Midbrain (tissue), 1 donor: ENCODE measurements around the gene LMTK2.

ENCODE experiments used
- DNase-seq: peaks from one replicate; lab custom pipeline; 2025; lab: John Stamatoyannopoulos, UW

Gene LMTK2

DNA sequence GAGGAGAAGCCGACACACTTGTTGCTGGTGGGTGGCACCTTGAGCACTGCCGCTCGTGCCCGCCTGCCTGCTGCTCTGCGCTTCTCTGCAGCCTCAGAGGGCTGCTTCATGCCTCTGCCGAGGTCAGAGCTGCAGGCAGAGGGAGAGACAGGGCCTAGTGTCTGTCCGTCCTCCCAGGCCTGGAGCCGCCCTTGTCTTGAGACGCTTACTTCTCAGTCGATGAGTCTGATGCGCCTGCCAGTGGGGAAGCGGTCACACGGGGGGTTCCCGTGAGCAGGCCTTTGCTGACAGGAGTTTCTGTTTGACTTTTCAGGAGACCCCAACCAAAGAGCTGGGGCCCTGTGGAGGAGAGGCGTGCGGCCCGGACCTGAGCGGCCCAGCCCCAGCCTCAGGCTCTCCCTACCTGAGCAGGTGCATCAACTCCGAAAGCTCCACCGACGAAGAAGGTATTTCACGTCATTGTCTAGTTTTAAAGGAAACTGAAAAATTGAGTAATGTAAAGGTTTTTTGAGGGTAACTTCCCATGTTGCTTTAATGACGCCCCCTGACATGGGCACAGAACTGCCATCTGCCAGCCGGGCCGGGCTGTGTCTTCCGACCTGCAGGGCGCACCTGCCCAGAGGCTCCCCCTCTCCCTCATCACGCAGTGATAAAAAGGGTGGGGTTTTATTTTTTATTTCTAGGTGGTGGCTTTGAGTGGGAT, 96.8 kb downstream of the LMTK2 start:
- DNase-seq, result no peak

DNA sequence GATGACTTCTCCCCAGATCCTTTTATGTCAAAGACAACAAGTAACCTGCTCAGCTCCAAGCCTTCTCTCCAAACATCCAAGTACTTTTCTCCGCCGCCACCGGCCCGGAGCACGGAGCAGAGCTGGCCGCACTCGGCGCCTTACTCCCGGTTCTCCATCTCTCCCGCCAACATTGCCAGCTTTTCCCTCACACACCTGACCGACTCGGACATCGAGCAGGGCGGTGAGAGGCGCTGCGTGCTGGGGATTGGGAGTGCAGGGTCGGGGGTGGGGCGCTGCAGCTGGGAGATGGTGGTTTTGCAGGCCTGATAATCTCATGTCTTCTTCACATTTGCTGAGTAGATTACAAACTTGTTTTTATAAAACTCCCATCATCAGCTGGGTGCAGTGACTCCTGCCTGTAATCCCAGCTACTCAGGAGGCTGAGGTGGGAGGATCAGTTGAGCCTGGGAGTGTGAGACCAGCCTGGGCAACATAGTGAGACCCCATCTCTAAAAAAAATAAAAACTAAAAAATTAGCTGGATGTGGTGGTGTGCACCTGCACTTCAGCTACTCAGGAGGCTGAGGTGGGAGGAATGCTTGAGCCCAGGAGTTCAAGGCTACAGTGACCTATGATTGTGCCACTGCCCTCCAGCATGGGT, 97.4 kb downstream of the LMTK2 start:
- no peak for DNase-seq

GRCh38 chr7:98204670-98205069, 98.0 kb downstream of the LMTK2 start:
- no peak for DNase-seq

GRCh38 chr7:98205162-98205845, 98.6 kb downstream of the LMTK2 start:
- no peak for DNase-seq

DNA sequence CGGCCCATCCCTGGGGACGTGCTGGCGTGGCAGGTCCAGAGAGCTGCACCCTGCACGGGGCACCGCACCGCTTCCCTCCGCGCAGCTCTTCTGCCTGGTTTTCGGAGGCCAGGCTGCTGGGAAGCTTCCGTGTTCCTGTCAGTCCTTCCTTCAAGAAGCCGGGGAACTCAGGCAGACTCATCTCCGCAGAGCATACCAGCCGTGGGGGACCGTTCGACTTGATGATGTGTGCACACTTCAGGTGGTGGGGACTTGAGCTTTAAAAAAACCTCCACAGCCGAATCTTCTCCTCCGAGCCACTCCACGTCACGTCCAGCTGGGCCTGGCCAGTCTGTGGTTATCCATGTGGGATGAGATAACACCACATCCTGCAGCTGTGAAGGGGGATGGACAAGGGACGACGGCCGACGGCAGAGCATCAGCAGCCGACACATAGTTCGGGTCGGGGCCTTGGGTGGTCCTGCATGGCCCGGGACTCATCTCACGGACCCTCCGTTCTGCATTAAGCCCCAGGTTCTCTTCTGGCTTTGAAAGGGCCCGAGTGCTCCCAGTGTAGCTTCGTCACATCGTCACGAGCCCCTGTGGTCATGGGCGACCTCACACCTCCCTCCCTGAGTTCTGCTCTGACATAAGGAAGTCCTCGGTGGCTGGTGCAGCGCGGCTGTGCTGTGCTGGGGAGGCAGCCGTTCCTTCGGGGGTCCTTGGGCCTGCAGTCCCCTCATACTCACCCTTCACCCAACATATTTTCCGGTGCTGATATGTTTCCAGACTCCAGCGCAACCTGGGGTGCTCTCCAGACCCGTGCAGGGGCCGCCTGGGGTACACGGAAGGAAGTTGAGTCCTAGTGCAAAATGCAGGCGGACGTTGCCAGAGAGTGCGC, 100.0 kb downstream of the LMTK2 start:
- DNase-seq, result no peak

GRCh38 chr7:98209166-98209920, 102.7 kb downstream of the LMTK2 start:
- DNase-seq, result no peak

DNA sequence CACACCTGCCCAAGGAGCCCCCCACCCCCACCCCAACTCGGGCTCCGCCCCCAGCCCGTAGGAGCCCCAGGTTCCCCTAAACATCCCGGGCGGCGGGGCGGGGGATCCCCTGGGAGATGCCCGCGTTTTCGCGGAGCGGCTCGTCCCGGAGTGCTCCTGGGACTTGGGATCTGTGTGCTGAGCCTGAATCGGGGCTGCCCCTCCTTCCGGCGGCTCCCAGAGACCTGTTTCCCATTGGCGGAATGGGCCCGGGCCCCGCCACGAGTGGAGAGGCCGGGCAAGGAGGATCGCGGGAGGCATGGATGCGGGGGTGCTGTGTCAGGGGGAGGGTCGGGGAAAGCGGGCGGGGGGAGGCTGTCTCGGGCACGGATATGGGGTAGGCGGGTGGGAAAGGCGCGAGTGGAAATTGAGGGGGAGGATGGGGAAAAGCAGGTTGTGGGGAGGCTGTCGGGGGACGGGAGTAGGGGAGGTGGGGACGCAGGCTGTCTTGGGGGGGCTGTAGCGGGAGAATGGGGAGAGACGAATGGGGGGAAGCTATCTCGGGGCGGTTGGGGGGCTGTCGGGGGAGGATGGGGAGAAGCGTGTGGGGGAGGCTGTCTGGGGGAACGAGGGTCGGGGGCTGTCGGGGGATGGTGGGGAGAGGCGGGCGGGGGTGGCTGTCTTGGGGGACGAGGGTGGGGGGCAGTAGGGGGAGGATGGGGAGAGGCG, 104.0 kb downstream of the LMTK2 start:
- DNase-seq, result no peak

- DNase-seq, result no peak
Measured at GRCh38 chr7:98211221-98211675, 104.6 kb downstream of the LMTK2 start, which contains the start of gene BHLHA15. Gene BHLHA15, plus strand, starts transcription at chr7:98211439. Its CDS starts 871 bp downstream, at chr7:98212310.

DNA sequence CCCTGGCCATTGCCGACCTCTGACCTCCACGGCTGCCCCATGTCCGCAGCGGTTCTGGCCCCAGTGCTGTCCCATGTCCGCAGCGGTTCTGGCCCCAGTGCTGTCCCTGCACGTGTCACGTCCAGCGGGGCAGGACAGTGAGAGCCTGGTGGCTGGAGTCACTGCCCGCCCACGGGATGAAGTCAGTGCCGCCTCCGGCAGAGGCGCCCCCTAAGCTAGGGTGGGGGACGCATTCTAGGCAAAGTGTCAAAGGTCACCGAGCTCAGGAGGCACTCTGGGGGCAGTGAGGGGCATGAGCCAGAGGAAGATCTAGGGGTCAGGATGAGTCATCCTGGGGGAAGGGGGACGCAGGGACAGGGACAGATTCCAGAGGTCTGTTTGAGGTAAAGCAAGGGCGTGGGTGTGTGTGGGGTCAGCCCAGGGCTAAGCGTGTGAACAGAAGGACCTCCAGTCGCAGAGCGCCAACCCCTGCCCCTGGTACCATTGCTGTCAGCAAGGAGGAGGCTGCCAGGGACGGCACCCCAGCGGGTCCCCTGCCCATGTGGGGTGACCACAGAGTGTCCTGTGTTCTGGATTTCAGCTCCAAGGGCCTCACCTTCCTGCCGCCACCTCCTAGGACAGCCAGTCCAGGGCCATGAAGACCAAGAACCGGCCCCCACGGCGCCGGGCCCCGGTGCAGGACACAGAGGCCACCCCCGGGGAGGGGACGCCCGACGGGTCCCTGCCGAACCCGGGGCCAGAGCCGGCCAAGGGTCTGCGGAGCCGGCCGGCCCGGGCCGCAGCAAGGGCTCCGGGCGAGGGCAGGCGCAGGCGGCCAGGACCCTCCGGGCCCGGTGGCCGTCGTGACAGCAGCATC, 105.2 kb downstream of the LMTK2 start:
- DNase-seq, result no peak

GRCh38 chr7:98212532-98213041, 105.9 kb downstream of the LMTK2 start:
- no peak for DNase-seq

DNA sequence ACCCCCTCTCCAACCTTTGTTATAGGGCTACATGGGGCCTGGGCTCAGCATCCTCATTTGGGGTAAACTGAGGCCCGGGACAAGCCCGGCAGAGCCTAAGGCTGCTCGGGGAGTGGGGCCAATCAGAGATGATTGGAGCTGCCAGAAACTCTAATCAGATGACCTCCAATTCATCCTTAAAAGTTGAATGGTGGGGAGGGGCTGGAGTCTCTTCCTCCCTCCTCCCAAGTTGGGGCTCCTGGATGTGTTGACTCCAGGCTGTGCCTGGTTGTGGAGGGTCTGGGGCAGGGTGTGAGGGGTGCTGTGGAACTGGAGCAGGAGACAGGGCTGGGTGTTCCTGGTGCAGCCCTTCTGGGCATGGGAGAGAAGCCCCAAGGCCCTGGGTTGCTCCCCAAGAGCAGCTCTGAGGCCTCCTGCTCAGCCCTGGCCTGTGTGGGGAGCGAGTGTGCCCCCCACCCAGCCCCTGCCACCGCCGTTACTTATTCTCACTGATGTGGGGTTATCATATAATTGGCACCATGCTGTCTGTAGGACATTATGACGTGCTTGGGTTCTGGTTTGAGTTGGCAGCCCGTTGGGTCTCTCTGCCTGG, 106.7 kb downstream of the LMTK2 start:
- DNase-seq, result no peak

DNA sequence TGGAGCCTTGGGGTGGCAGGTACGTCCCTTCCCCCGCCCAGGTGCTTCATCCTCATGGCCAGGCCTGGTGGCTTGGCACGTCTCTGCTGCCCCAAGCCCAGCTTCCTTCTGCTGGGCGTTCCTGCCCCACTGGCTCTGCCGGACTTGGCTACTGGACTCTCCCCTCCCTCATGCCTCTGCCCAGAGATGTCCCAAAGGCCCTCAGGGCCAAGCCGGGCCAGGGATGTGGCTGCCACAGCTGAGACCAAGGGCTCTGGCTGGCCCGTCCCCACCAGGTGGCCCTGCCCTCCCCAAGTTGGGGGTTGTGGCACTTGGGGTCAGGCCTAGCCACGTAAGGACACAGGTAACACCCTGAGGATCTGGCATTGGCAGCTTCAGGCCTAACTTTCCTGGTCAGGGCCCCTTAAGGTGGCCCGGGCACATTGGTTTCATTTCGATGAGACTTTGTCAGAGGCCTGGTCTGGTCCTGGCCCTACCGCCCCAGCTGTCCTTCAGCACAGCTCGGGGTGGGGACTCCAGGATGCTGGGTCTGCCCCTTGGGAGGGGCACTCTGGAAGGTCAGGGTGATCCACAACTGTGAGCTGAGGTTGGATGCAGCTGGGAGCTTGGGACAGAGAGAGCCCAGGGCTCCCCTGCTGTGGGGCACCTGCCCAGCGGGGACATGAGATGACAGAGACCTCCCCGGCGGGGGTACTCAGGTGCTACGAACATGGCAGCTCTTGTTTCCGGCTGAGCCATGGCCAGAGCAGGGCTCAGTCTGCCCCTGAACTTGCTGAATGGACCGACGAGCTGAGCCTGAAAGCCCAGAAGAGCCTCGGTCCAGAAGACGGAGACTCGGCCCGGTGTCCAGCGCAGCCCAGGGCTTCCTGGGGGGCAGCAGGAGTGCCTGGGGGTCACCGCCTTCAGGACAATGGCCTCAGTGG, 107.5 kb downstream of the LMTK2 start:
- DNase-seq, result no peak

GRCh38 chr7:98214811-98215321, 108.2 kb downstream of the LMTK2 start:
- no peak for DNase-seq

DNA sequence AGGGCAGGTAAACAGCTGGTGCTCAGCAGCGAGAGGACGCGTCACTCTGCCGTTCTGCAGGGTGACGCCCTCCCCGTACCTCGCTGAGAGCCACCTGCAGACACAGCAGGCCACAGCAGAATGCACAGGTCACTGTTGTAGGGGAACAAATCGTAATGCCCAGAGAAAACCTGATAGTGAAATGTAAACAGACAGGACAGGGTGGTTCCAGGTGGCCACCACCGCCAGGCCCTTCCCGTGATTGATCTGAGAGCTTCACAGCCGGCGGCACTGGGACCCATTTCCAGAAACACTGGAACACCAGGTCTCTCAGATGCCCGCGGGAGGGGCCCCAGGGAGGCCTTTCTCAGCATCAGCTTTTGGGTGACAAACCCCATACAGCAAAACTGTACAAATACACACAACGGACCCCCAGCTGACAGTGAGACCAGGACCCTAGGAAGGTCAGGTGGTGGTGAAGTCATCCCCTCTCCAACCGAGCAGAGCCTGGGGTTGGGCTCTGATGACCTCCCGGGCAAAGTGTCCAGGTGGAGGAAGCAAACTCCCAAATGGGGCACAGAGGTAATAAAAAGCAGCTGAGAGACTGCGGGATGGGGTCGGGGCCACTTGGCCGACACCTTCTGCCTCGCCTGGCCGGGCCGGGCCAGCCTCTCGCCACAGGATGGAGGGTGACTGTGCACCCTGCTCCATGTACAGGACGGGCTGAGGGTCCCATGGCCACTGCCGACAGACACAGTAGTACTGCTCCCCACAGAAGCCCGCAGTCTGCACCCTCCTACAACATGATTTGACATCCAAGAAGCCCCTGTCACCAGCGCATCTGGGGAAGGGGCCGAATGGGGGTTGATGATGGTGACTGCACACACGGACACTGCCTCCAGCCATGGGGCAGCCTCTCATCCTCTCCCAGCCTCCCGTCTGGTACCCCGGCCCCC, 109.2 kb downstream of the LMTK2 start:
- no peak for DNase-seq

- DNase-seq, result no peak
Measured at GRCh38 chr7:98216941-98217622, 110.4 kb downstream of the LMTK2 start.
